Activated T-cell treated with anti-CD3 and anti-CD28 coated beads, Interleukin-2, amount 50 U/mL, for 1 hour (primary cell): ENCODE data around the gene ROBO3.

Experiments
- DNase-seq: peaks from one replicate; pipeline ENCODE4 v3.0.0-alpha.2; 2020

Gene ROBO3

GRCh38 chr11:124928942-124929665 is 63.9 kb downstream of the ROBO3 start:
- DNase-seq: no peak

DNA sequence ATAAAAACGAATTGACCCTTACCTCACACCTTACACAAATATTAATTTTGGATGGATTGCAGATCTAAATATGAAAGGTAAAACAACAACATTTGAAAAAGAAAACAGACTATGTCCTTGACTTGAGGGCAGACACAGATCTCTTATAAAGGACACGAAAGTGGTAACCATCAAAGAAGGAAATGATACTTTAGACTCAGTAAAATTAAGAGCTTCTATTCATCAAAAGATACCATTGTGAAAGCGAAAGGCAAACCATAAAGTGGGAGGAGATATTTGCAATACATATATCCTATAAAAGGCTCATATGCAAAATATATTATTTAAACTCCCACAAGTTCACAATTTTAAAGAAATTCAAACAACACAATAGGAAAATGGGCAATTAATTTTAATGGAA is 65.6 kb downstream of the ROBO3 start:
- no peak for DNase-seq
